Activated naive CD8-positive, alpha-beta T cell treated with anti-CD3 and anti-CD28 coated beads, Interleukin-2, amount 50 U/mL, for 24 hours (primary cell): ENCODE results near the gene DPY19L3.

Experiments
- ATAC-seq: fragments of 150-1000 bp; cut with Tn5 transposase; one replicate; pipeline ENCODE4 v1.10.0; 2021
- DNase-seq: peaks from one replicate; pipeline ENCODE4 v3.0.0; 2021
- H3K27ac Mint-ChIP-seq: one replicate; pipeline ENCODE4 v1.8.0; 2021; ENCODE audit warnings: mild to moderate bottlenecking, mixed read lengths
- H3K27me3 Mint-ChIP-seq: one replicate; pipeline ENCODE4 v1.8.0; 2021; ENCODE audit warnings: mixed read lengths
- H3K36me3 Mint-ChIP-seq: one replicate; pipeline ENCODE4 v1.8.0; 2021; ENCODE audit warnings: low read depth, mixed read lengths
- H3K4me1 Mint-ChIP-seq: one replicate; pipeline ENCODE4 v1.8.0; 2021; ENCODE audit warnings: mixed read lengths
- H3K4me3 Mint-ChIP-seq: one replicate; pipeline ENCODE4 v1.8.0; 2021; ENCODE audit warnings: mild to moderate bottlenecking, moderate library complexity, mixed read lengths
- H3K9me3 Mint-ChIP-seq: one replicate; pipeline ENCODE4 v1.8.0; 2021; ENCODE audit warnings: mixed read lengths

Gene DPY19L3

DNA sequence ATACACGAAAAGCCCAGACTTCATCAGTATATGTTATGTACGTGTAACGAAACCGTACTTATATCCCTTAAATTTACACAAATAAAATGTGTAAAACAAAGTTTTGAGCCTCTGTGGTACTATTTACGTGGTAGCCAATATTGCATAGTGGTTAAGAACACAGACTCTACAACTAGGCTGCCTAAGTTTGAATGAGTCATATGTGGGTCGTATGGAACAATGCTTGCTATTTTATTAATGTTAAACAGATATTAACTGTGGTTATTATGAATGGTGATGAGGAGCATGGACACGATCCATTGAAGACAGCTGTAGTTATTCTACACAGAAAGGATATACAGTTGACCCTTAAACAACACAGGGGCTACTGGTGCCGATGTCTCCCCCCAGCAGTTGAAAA is 42.5 kb downstream of the DPY19L3 start:
- ATAC-seq: no peak
- Mint-ChIP-seq H3K36me3 (peaks cover 8% of the 10 kb centered on the region), H3K9me3 (no peaks in the 10 kb centered on the region), H3K4me1 (no peaks in the 10 kb centered on the region), H3K27me3 (no peaks in the 10 kb centered on the region), H3K27ac (no peak overlapping the region), H3K4me3 (no peak overlapping the region)
- DNase-seq: no peak

DNA sequence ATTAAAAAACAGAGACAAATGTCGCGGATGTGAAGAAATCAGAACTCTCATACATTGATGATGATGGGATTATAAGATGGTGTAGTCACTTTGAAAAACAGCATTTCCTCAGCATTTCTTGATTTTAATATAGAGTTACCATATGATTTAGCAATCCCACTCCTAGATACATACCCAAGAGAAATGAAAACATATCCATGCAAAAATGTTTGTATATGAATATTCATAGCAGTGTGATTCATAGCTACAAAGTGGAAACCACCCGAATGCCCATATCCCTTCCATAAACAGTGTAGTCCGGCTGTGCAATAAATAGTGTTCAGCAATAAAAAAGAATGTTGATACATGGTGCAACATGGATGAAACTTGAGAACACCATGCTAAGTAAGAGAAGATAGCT is 44.6 kb downstream of the DPY19L3 start:
- H3K4me3 Mint-ChIP-seq: no peak overlapping the region
- H3K4me1 Mint-ChIP-seq: no peaks in the 10 kb centered on the region
- peaks cover 8% of the 10 kb centered on the region for H3K36me3 Mint-ChIP-seq
- DNase-seq (no peak), ATAC-seq (no peak)
- H3K27me3 Mint-ChIP-seq: no peaks in the 10 kb centered on the region
- H3K27ac Mint-ChIP-seq: no peak overlapping the region
- H3K9me3 Mint-ChIP-seq: no peaks in the 10 kb centered on the region

DNA sequence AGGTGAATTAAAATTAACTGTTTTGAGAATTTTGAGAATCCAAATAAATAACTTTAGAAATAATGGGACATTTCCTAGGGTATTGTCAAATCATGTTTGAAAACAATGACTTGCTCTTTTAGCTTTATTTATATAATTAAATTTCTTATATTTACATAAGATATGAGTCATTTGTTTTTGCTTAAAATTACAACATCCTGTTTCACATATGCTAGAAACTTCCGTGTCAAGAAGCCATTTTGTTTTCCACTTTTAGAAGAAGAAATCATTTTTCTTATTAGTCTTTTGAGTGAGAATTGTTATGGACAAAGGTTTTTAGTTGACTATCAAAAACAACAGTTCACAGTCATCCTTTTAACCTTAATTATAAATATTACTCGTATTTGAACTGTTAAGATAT is 48.2 kb downstream of the DPY19L3 start:
- no peak for DNase-seq
- peaks cover 6% of the 10 kb centered on the region for H3K4me1 Mint-ChIP-seq
- no peaks in the 10 kb centered on the region for H3K27me3 Mint-ChIP-seq
- H3K27ac Mint-ChIP-seq: no peak overlapping the region
- ATAC-seq: no peak
- H3K9me3 Mint-ChIP-seq: no peaks in the 10 kb centered on the region
- peaks cover 9% of the 10 kb centered on the region for H3K36me3 Mint-ChIP-seq
- no peak overlapping the region for H3K4me3 Mint-ChIP-seq

DNA sequence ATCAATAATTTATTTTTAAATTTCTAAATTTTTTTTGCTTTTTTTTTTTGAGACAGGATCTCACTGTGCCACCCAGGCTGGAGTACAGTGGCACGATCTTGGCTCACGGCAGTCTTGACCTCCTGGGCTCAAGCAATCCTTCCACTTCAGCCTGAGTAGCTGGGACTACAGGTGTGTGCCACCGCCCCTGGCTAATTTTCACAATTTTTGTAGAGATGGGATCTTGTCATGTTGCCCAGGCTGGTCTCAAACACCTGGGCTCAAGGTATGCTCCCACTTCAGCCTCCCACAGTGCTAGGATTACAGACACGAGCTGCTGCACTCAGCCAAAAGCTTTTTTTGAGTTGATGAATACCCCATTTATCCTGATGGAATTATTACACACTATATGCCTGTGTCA is 50.8 kb downstream of the DPY19L3 start:
- DNase-seq (no peak), ATAC-seq (no peak)
- H3K9me3 Mint-ChIP-seq: no peaks in the 10 kb centered on the region
- H3K4me3 Mint-ChIP-seq: no peak overlapping the region
- peaks cover 11% of the 10 kb centered on the region for H3K36me3 Mint-ChIP-seq
- no peak overlapping the region for H3K27ac Mint-ChIP-seq
- no peaks in the 10 kb centered on the region for H3K27me3 Mint-ChIP-seq
- peaks cover 8% of the 10 kb centered on the region for H3K4me1 Mint-ChIP-seq

DNA sequence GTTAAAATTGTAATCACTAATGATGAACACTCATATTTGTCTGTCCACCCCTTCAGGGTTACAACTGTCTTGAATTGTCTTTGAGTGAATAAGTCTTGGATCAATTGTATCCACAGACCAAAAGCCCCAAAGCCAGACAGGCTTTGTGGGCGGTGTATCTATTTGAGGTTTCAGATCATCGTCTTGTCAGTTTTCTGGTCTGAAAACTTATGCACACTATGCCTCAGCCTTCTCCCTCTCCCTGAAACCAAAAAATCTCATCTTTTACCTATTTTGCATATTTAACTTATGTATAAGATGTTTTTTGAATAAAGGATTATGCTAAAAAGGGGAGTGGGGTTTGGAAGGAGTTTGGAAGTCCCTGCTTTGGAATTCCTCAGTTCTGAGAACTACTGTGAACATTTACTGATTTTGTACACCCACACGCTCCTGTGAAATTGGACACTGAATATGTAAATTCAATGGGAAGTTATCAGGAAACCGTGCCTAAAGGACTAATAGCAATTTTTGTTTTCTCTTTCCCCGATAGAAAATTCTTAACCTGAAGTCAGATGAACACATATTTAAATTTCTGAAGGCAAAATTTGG is 52.1 kb downstream of the DPY19L3 start:
- no peak overlapping the region for H3K4me3 Mint-ChIP-seq
- no peak overlapping the region for H3K27ac Mint-ChIP-seq
- DNase-seq: no peak
- H3K9me3 Mint-ChIP-seq: no peaks in the 10 kb centered on the region
- H3K36me3 Mint-ChIP-seq: peaks cover 11% of the 10 kb centered on the region
- H3K4me1 Mint-ChIP-seq: peaks cover 8% of the 10 kb centered on the region
- no peak for ATAC-seq
- no peaks in the 10 kb centered on the region for H3K27me3 Mint-ChIP-seq

DNA sequence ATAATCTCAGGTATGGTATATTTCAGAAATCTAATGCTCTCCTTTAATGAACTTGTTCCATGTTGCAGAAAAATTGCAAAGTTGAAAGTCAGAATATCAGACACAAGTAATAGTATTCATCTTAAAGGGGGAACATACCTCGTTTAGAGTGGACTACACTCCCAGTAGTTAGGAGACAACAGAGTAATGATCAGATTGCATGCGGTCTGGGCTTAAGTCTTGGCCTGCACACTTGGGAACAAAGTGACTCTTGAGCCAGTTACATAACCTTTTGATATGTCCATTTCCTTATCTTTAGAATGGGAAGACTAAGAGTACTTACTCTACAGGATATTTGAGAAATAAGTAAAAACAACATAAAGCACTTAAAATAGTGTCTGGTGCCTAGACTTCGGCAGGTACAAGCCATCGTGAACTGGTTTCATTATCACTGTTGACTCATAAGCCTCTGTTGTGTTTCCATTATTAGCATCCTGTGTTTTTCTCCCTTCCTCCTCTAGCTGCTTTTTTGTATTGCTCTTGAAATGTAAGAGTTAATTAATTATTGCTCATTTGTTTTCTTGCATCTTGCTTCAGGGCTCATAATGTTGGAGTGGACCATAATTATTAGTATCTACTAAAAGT is 53.0 kb downstream of the DPY19L3 start:
- Mint-ChIP-seq H3K27ac (no peak overlapping the region), H3K4me1 (peaks cover 8% of the 10 kb centered on the region), H3K4me3 (no peak overlapping the region), H3K9me3 (no peaks in the 10 kb centered on the region), H3K27me3 (no peaks in the 10 kb centered on the region), H3K36me3 (peaks cover 13% of the 10 kb centered on the region)
- DNase-seq (no peak), ATAC-seq (no peak)

DNA sequence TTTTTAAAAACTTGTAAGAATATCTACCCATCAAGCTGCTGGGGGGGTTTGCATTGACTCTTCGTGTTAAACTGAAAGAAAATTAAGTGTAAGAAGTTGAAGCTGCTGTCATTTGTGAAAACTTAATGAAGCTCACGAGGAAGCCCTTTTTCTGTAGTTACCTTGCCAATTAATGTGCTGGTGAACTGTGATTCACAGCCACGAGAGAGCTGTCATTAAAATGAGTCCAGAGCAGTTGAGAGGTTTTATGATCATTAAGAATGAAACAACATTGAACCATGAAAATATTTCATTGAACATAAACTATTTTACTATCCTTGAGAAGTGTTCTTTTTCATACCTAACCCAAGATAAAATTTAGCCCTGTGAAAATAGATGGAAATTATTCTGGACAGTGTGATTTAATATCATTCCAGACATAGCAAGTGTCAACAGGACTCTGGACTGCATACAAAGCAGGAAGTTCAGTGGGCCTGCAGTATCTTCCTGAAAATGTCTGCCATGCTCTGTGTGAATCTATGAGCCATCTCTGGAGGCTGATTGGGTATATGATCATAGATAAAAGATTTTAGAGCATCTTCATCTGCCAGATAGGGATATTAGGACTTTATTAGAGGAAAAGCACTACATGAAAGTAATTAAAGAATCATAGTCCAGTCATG is 53.8 kb downstream of the DPY19L3 start:
- Mint-ChIP-seq H3K4me1 (peaks cover 8% of the 10 kb centered on the region), H3K36me3 (peaks cover 13% of the 10 kb centered on the region)

DNA sequence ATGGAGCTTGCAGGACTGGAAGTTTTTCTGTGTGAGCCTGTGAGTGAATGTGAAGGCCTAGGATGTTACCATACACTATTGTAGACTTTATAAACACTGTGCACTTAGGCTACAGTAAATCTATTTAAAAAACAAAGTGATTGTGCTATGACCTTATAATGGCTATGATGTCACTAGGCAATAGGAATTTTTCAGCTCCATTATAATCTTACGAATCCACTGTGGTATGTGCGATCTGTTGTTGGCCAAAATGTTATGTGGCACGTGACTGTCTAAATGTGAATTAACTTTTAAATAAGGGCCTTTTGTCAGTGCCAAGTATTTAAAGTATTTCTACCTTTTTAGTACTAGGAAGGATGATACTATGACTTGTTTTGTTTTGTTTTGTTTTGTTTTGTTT is 54.9 kb downstream of the DPY19L3 start:
- peaks cover 13% of the 10 kb centered on the region for H3K36me3 Mint-ChIP-seq
- no peak overlapping the region for H3K27ac Mint-ChIP-seq
- no peak for ATAC-seq

More for the DNA sequence above, 53.8 kb downstream of the DPY19L3 start:
- DNase-seq (no peak), ATAC-seq (no peak)
- Mint-ChIP-seq H3K4me3 (no peak overlapping the region), H3K9me3 (no peaks in the 10 kb centered on the region), H3K27me3 (no peaks in the 10 kb centered on the region), H3K27ac (no peak overlapping the region)

DNA sequence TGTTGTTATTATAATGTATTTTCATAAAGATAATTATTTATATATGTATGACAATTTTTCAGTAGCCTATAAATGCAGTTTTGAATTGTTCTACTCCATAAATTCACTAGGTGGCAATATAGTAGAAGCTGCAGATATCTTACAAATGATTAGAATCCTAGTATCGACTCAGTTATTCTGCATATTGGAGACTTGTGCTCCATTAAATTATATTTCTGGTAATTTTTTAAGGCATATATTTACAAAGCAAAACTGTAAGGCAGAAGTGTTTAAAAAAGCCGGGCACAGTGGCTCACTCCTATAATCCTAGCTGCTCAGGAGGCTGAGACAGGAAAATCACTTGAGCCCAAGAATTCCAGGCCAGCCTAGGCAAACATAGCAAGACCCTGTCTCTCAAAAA is 58.7 kb downstream of the DPY19L3 start:
- no peak overlapping the region for H3K4me3 Mint-ChIP-seq
- no peaks in the 10 kb centered on the region for H3K27me3 Mint-ChIP-seq
- no peak for DNase-seq
- no peak for ATAC-seq
- no peaks in the 10 kb centered on the region for H3K4me1 Mint-ChIP-seq
- H3K36me3 Mint-ChIP-seq: peaks cover 4% of the 10 kb centered on the region
- H3K27ac Mint-ChIP-seq: no peak overlapping the region
- H3K9me3 Mint-ChIP-seq: no peaks in the 10 kb centered on the region

More for the DNA sequence above, 54.9 kb downstream of the DPY19L3 start:
- Mint-ChIP-seq H3K4me3 (no peak overlapping the region), H3K9me3 (no peaks in the 10 kb centered on the region), H3K4me1 (peaks cover 8% of the 10 kb centered on the region), H3K27me3 (no peaks in the 10 kb centered on the region)
- no peak for DNase-seq

DNA sequence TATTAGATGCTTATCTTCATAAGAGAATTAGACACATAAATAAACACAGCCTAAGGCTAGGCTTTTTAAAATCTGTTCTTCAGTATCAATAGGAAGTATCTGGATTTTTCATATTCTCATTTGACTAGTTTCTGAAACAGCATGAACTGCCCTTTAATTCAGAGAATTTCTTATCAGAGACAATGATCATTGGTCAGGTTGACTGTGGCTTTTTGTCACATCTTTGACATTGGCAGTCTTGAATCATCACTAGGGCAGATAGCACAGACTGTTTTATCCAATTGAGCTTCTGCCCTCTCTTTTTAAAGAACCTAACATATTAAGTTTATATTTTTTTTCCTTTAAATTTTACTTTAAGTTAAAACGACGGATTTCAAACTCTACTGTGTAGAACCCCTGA is 59.6 kb downstream of the DPY19L3 start:
- Mint-ChIP-seq H3K4me3 (no peak overlapping the region), H3K27me3 (no peaks in the 10 kb centered on the region), H3K4me1 (no peaks in the 10 kb centered on the region), H3K36me3 (peaks cover 4% of the 10 kb centered on the region), H3K27ac (no peak overlapping the region), H3K9me3 (no peaks in the 10 kb centered on the region)
- ATAC-seq (no peak), DNase-seq (no peak)

DNA sequence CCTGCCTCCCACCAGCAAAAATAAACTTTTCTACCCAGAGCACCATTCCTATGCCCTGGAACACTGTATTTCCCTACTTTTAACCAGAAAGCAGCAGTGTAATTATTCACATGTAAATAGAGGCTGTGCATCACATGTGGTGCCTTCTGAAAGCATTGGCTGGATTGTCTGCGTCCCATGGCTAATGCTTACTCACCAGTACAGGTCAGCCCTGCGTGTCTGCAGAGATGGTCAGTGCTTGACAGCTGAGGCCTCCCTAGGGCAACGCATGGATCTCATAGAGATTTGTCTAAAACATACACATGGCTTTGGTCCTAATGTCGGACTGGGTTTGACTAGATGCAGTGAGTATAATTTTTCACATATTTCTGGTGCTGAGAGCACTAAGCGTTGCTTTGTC is 64.2 kb downstream of the DPY19L3 start:
- Mint-ChIP-seq H3K27me3 (no peaks in the 10 kb centered on the region), H3K4me1 (peaks cover 4% of the 10 kb centered on the region), H3K36me3 (peaks cover 4% of the 10 kb centered on the region), H3K4me3 (no peak overlapping the region), H3K9me3 (no peaks in the 10 kb centered on the region), H3K27ac (no peak overlapping the region)
- no peak for ATAC-seq
- no peak for DNase-seq

DNA sequence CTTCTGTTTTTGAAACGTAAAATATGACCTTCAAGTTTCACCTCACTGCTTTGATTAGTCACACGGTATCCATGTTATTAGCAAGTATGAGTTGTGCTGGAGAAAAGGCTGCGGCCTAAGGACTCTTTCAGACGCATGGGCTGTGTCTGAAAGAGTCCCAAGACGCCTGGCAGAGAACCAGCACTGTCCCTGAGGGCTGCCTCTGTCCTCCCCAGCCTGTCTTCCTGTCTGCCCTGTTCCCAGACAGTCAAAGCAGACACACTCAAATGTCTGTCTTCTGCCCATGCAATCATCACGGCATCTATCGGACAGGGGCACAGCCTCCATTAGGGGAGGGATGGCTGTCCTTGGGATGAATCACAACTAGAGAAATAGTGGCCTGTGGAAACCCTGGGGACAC is 65.5 kb downstream of the DPY19L3 start:
- no peak overlapping the region for H3K4me3 Mint-ChIP-seq
- no peaks in the 10 kb centered on the region for H3K27me3 Mint-ChIP-seq
- peaks cover 4% of the 10 kb centered on the region for H3K4me1 Mint-ChIP-seq
- ATAC-seq: no peak
- H3K36me3 Mint-ChIP-seq: peaks cover 4% of the 10 kb centered on the region
- H3K9me3 Mint-ChIP-seq: no peaks in the 10 kb centered on the region
- DNase-seq: no peak
- H3K27ac Mint-ChIP-seq: no peak overlapping the region

DNA sequence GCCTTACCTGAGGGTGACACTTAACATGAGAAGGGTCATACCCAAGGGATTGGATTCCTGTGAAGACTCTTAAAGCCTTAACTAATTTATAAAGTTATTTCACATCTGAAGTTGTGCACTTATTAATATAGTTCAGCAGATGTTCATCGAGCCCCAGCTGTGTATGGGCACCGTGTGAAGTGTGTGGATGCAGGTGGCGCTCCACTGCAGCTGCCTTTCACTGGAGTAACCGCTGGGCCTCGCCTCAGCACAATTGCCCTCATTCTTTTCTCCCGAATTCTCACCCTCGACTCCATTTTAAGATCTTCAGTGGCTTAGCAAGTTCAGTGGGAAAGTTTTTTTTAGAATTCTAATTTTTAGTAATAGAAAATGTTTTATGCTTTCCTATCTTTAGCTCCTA is 66.2 kb downstream of the DPY19L3 start:
- Mint-ChIP-seq H3K27me3 (no peaks in the 10 kb centered on the region), H3K27ac (no peak overlapping the region), H3K36me3 (peaks cover 4% of the 10 kb centered on the region), H3K4me3 (no peak overlapping the region), H3K9me3 (no peaks in the 10 kb centered on the region), H3K4me1 (peaks cover 4% of the 10 kb centered on the region)
- no peak for DNase-seq
- ATAC-seq: no peak

DNA sequence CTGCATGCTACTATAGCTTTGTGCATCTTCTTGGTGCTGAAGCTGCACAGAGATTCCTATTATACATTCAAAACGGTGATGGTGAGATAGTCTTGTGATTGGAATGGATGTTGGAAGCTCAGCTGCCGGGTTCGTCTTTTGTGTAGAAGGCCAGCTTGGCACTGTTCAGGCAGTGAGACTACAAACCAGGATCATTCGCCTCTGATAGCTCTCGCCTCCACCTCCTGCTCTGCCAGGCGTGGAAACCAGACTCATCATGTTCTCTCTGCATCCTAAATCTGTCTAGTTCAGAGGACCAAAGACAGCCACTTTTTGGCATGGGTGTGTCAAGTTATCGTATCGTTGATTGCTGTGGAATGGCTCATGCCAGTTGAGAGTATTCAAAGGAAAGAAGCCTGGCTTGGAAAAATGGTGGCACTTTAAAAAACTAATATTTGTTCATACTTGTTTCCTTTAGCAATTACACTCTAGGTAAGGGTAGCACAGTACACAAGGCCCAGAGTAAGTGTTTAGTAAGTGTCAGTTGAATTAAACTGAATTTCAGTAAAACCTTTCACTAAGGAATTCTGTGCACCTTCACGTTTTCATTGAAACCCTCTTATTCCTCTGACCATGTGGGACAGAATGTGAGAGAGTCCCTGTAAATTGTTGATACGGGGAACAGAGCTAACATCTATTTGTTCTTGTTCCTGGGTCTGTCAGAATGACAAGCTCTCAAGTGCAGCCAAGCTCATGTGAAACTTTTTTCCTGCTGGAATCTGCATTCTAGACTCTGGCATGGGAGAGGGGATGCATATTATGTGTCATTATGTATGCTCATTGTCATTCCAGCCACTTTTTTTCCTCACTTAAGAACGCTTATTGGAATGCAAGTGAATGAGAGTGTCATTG is 69.8 kb downstream of the DPY19L3 start:
- H3K27ac Mint-ChIP-seq: no peak overlapping the region
- H3K27me3 Mint-ChIP-seq: no peaks in the 10 kb centered on the region
- peaks cover 12% of the 10 kb centered on the region for H3K36me3 Mint-ChIP-seq
- no peak overlapping the region for H3K4me3 Mint-ChIP-seq
- peaks cover 4% of the 10 kb centered on the region for H3K4me1 Mint-ChIP-seq
- no peak for ATAC-seq
- H3K9me3 Mint-ChIP-seq: no peaks in the 10 kb centered on the region
- no peak for DNase-seq

DNA sequence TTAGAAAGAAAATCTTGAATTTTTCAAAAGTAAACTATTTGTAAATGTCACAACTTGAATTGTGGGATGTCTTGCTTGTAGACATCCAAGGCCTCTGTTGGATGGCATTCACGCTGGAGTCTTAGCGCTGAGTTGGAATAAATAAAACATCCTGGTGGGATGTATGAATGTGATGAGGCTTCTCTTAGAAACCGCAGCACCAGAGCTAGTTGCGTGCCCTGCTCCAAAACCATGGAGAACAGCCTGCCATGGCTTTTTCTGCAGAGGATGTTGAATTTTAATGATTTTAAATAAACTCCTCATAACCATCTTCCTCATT is 70.4 kb downstream of the DPY19L3 start:
- Mint-ChIP-seq H3K27me3 (no peaks in the 10 kb centered on the region), H3K27ac (no peak overlapping the region), H3K4me3 (no peak overlapping the region), H3K36me3 (peaks cover 12% of the 10 kb centered on the region), H3K4me1 (peaks cover 4% of the 10 kb centered on the region), H3K9me3 (no peaks in the 10 kb centered on the region)
- DNase-seq (no peak), ATAC-seq (no peak)
